HepG2 (cell line): Measurements from ENCODE around the gene CDH11. TPM values are rescaled to one million over a fixed set of nuclear protein-coding genes. Genes with fewer than 3 reads are reported as not detected.

ENCODE experiments used
- ATAC-seq: fragments of 200-7000 bp; cut with Tn5 transposase; 3 replicates; pipeline ENCODE4 v1.9.1; 2020; ENCODE audit warnings: mild to moderate bottlenecking, moderate library complexity
- BruUV-seq: library from RNA; stranded (reverse); fragments of 400-500 nt; replicated peaks from 2 replicates; lab custom pipeline; 2021; lab: Mats Ljungman, UMichigan
- CTCF ChIA-PET: fragments of 300-600 bp; formaldehyde crosslinking; extraction: SDS; loops from one replicate; lab custom pipeline; 2021; ENCODE audit warnings: low total read pairs, inconsistent platforms, low intra/inter-chr PET ratio; lab: Yijun Ruan, JAX
- POLR2A ChIA-PET: fragments of 350-600 bp; sonication (Branson Sonifier 250); formaldehyde crosslinking; loops from one replicate; lab custom pipeline; 2020; ENCODE audit warnings: antibody characterized with exemption, inconsistent platforms; lab: Yijun Ruan, JAX
- DNase-seq: peaks from one replicate; pipeline ENCODE4 v3.0.0-alpha.2; 2015; ENCODE audit warnings: low spot score
- FAIRE-seq: peaks from 3 replicates; lab custom pipeline; 2011; peaks lifted over from hg19 to GRCh38; lab: Jason Lieb, UNC
- H2AFZ ChIP-seq: one replicate; pipeline ENCODE4 v1.6.1; 2011; ENCODE audit warnings: low read length, inconsistent platforms
- H3K27ac ChIP-seq: fragments of 300-600 bp; 3 replicates; pipeline ENCODE4 v1.8.0; 2011; ENCODE audit warnings: mixed run types, mild to moderate bottlenecking, mixed read lengths, low read length, inconsistent platforms; ENCODE audit not compliant: insufficient read depth; ENCODE audit errors: extremely low read length
- H3K27me3 ChIP-seq, 2 experiments: fragments of 200-600 bp in 1 of 2; 2 replicates in 1 of 2; 3 replicates in 1 of 2; pipeline versions ENCODE4 v1.6.0 to v1.8.0; 2011; ENCODE audit warnings: low read length in 2 of 2, mild to moderate bottlenecking in 2 of 2, moderate library complexity in 2 of 2, inconsistent platforms in 1 of 2; ENCODE audit not compliant: insufficient read depth in 2 of 2, control insufficient read depth in 1 of 2
- H3K36me3 ChIP-seq, 2 experiments: fragments of 200-600 bp in 1 of 2; replicated peaks in 1 of 2; 2 replicates in 1 of 2; 3 replicates in 1 of 2; pipeline versions ENCODE4 v1.5.1 to v1.8.0; 2011; ENCODE audit warnings: low read length in 2 of 2, inconsistent platforms in 1 of 2; ENCODE audit not compliant: insufficient read depth in 2 of 2, control insufficient read depth in 1 of 2
- H3K4me1 ChIP-seq: 2 replicates; pipeline ENCODE4 v1.5.1; 2012; ENCODE audit warnings: low read length, inconsistent platforms; ENCODE audit not compliant: insufficient read depth
- H3K4me2 ChIP-seq: 2 replicates; pipeline ENCODE4 v1.6.0; 2011; ENCODE audit warnings: low read depth, low read length, inconsistent platforms
- H3K4me3 ChIP-seq, 3 experiments: fragments of 200-600 bp in 1 of 3; sonication (generic), shearing (Covaris generic) in 1 of 3; replicated peaks in 1 of 3; 2 replicates each; pipeline ENCODE4 v1.5.1; 2011 to 2016; ENCODE audit warnings: low read length in 3 of 3, inconsistent platforms in 2 of 3, low read depth in 2 of 3, mild to moderate bottlenecking in 2 of 3, control low read depth in 1 of 3, mixed read lengths in 1 of 3; ENCODE audit not compliant: insufficient read depth in 1 of 3
- H3K79me2 ChIP-seq: one replicate; pipeline ENCODE4 v1.6.1; 2011; ENCODE audit warnings: low read length, inconsistent platforms; ENCODE audit not compliant: insufficient read depth
- H3K9ac ChIP-seq: 2 replicates; pipeline ENCODE4 v1.6.0; 2011; ENCODE audit warnings: mild to moderate bottlenecking, low read depth, low read length, inconsistent platforms; ENCODE audit not compliant: insufficient read depth
- H3K9me3 ChIP-seq: 2 replicates; pipeline ENCODE4 v1.5.1; 2012; ENCODE audit warnings: mild to moderate bottlenecking, low read length
- H4K20me1 ChIP-seq: 2 replicates; pipeline ENCODE4 v1.6.0; 2011; ENCODE audit warnings: inconsistent platforms, mild to moderate bottlenecking, low read length, moderate library complexity; ENCODE audit not compliant: insufficient read depth
- BCL6 ChIP-seq: IDR thresholded peaks from 2 replicates; pipeline ENCODE4 v1.6.1; 2016; ENCODE audit warnings: missing genetic modification reagents, missing compliant biosample characterization
- GRHL1 ChIP-seq: sonication (generic); formaldehyde crosslinking; conservative IDR thresholded peaks from 2 replicates; pipeline ENCODE4 v1.8.0; 2022; ENCODE audit warnings: missing genetic modification reagents
- HOXA9 ChIP-seq: sonication (generic); formaldehyde crosslinking; IDR thresholded peaks from 2 replicates; pipeline ENCODE4 v1.8.1; 2022; ENCODE audit warnings: missing genetic modification reagents, mild to moderate bottlenecking, moderate library complexity, borderline replicate concordance
- LBX2 ChIP-seq: sonication (generic); formaldehyde crosslinking; IDR thresholded peaks from 2 replicates; pipeline ENCODE4 v1.5.0; 2020; ENCODE audit warnings: missing genetic modification reagents, mild to moderate bottlenecking, borderline replicate concordance
- MEIS2 ChIP-seq: sonication (generic); formaldehyde crosslinking; IDR thresholded peaks from 2 replicates; pipeline ENCODE4 v1.9.0; 2021; ENCODE audit warnings: mild to moderate bottlenecking, missing genetic modification reagents
- MLLT10 ChIP-seq: sonication (generic); formaldehyde crosslinking; IDR thresholded peaks from 2 replicates; pipeline ENCODE4 v1.4.0; 2020; ENCODE audit warnings: missing genetic modification reagents
- MTA3 ChIP-seq: sonication (generic); formaldehyde crosslinking; IDR thresholded peaks from 2 replicates; pipeline ENCODE4 v1.4.0; 2020; ENCODE audit warnings: missing genetic modification reagents
- NONO ChIP-seq, 2 experiments: fragments of 450-650 bp in 1 of 2; sonication (generic) in 1 of 2; formaldehyde crosslinking in 1 of 2; IDR thresholded peaks in 1 of 2; conservative IDR thresholded peaks in 1 of 2; 2 replicates each; pipeline versions ENCODE4 v1.6.1 to v1.8.0; 2017 to 2022; ENCODE audit warnings: mild to moderate bottlenecking in 1 of 2, missing genetic modification reagents in 1 of 2, moderate library complexity in 1 of 2
- SP140L ChIP-seq: sonication (generic); formaldehyde crosslinking; IDR thresholded peaks from 2 replicates; pipeline ENCODE4 v1.4.0; 2020; ENCODE audit warnings: missing genetic modification reagents, borderline replicate concordance
- ZBTB43 ChIP-seq: sonication (generic); formaldehyde crosslinking; conservative IDR thresholded peaks from 2 replicates; pipeline ENCODE4 v1.4.0; 2020; ENCODE audit warnings: missing genetic modification reagents
- ZNF329 ChIP-seq: sonication (generic); formaldehyde crosslinking; IDR thresholded peaks from 2 replicates; pipeline ENCODE4 v1.9.0; 2021; ENCODE audit warnings: low read depth, mild to moderate bottlenecking, missing genetic modification reagents
- ZNF557 ChIP-seq: sonication (generic); formaldehyde crosslinking; IDR thresholded peaks from 2 replicates; pipeline ENCODE4 v1.4.0; 2020; ENCODE audit warnings: missing genetic modification reagents
- WGBS: methylation state at CpG from one replicate; pipeline ENCODE4 v1.1.6; 2017; ENCODE audit warnings: low lambda C conversion rate; 5-methylcytosine and 5-hydroxymethylcytosine counted together
- in situ Hi-C: cut with HindIII; loops from 2 replicates; pipeline ENCODE4 v1.10.0; 2017; ENCODE audit warnings: low pct_unique_long_range_greater_than_20kb; ENCODE audit not compliant: extremely low pct_ligation_motif_present
- intact Hi-C: fragments of 100-400 bp; cut with micrococcal nuclease; formaldehyde crosslinking; loops from one replicate; pipeline ENCODE4 v1.10.0; 2022; ENCODE audit not compliant: unreplicated experiment
- polyA plus RNA-seq, 8 experiments: library from polyadenylated mRNA; depleted of rRNA in 3 of 8; stranded (reverse) in 7 of 8; unstranded in 1 of 8; fragments of >200 nt; fragmentation: Illumina TruSeq in 4 of 8; extraction: Trizol in 4 of 8; gene quantifications; 2 replicates each; pipeline versions ENCODE4 v1.2.1 to v1.2.3, GENCODE V29; 2011 to 2016; ENCODE audit warnings: low read depth in 4 of 8, missing spikeins in 1 of 8, mixed read lengths in 1 of 8; ENCODE audit not compliant: insufficient read depth in 1 of 8
- total RNA-seq, 5 experiments: library from RNA; depleted of rRNA; stranded (reverse); fragments of >200 nt; fragmentation: Illumina TruSeq; extraction: Trizol; gene quantifications; 2 replicates each; pipeline ENCODE4 v1.2.3, GENCODE V29; 2016; ENCODE audit warnings: low read depth in 1 of 5

Gene CDH11
- total and polyA plus RNA-seq, 2 of the 13 experiments (the other 11 are each of a cell fraction or from before 2014, with no cell fraction given) = not detected

- TF ChIP-seq HOXA9 (CRISPR knock-in tag) = no peak
- no peak for TF ChIP-seq ZNF557 (CRISPR knock-in tag)
- no peak for TF ChIP-seq MTA3 (CRISPR knock-in tag)
- no peak for TF ChIP-seq NONO (IDR thresholded peaks at IDR 0.05)
- no peak for TF ChIP-seq NONO (CRISPR knock-in tag; conservative IDR thresholded peaks at IDR 0.05)
- TF ChIP-seq ZBTB43 (CRISPR knock-in tag) = no peak
- no peak for TF ChIP-seq SP140L
- no peak for TF ChIP-seq GRHL1 (CRISPR knock-in tag)
- TF ChIP-seq, all 625 proteins: peak for 0
Observed at GRCh38 chr16:65068151-65068740, 53.6 kb downstream of the CDH11 start (continued).

- FAIRE-seq (no peak), DNase-seq (no peak), ATAC-seq (no peak)
- ChIA-PET CTCF (no interaction called here), POLR2A (no interaction called here)
- Histone ChIP-seq H3K9ac (no peak overlapping the region), H3K27me3 (no peaks in the 10 kb centered on the region; a peak in 1 of 5 replicates), H3K4me2 (no peak overlapping the region), H3K36me3 (no peaks in the 10 kb centered on the region), H3K27ac (no peak overlapping the region), H2AFZ (no peak overlapping the region), H3K4me1 (0 out of 2 replicates have a peak, but pooled peaks cover 5% of the 10 kb centered on the region), H3K79me2 (no peaks in the 10 kb centered on the region), H4K20me1 (no peaks in the 10 kb centered on the region), H3K9me3 (no peaks in the 10 kb centered on the region), H3K4me3 (no peak overlapping the region)
- in situ Hi-C loops (no loop called here), intact Hi-C loops (no loop called here)
- WGBS = 0% methylated on average over 1 of the region's 1 CpG
- TF ChIP-seq LBX2 = no peak
- TF ChIP-seq BCL6 (CRISPR knock-in tag) = no peak
- TF ChIP-seq MLLT10 (CRISPR knock-in tag) = no peak
- TF ChIP-seq MEIS2 = no peak
- TF ChIP-seq ZNF329 (CRISPR knock-in tag) = no peak
- BruUV-seq = no TSS peak
Observed at GRCh38 chr16:65066651-65067050, 55.2 kb downstream of the CDH11 start.
